HepG2 (cell line): ENCODE data around the gene CHKA. TPM values are rescaled to one million over a fixed set of nuclear protein-coding genes. Genes with fewer than 3 reads are reported as not detected.

Experiments
- FUBP1 ChIP-seq: sonication (generic); formaldehyde crosslinking; IDR thresholded peaks from 2 replicates; pipeline ENCODE4 v1.5.1; 2020; ENCODE audit warnings: missing genetic modification reagents, mild to moderate bottlenecking, borderline replicate concordance
- KMT2A ChIP-seq: sonication (generic); formaldehyde crosslinking; IDR thresholded peaks from 2 replicates; pipeline ENCODE4 v1.4.0; 2020; ENCODE audit warnings: missing genetic modification reagents
- MTERF4 ChIP-seq: sonication (generic); formaldehyde crosslinking; IDR thresholded peaks from 2 replicates; pipeline ENCODE4 v1.8.0; 2023; ENCODE audit warnings: mild to moderate bottlenecking, missing genetic modification reagents
- NBN ChIP-seq: fragments of 450-650 bp; conservative IDR thresholded peaks from 2 replicates; pipeline ENCODE4 v1.6.1; 2017
- PRPF4 ChIP-seq: fragments of 200-400 bp; formaldehyde crosslinking; IDR thresholded peaks from 2 replicates; pipeline ENCODE4 v1.6.1; 2016; ENCODE audit warnings: low read length, low read depth; ENCODE audit not compliant: poor library complexity, severe bottlenecking
- ZBTB40 ChIP-seq, 2 experiments: fragments of 450-650 bp in 1 of 2; sonication (generic) in 1 of 2; formaldehyde crosslinking in 1 of 2; IDR thresholded peaks; 2 replicates each; pipeline versions ENCODE4 v1.6.1 to v1.8.0; 2016 to 2022; ENCODE audit warnings: antibody characterized with exemption in 1 of 2, mild to moderate bottlenecking in 1 of 2, missing genetic modification reagents in 1 of 2
- ZNF646 ChIP-seq: sonication (generic); formaldehyde crosslinking; IDR thresholded peaks from 2 replicates; pipeline ENCODE4 v1.9.0; 2021; ENCODE audit warnings: mild to moderate bottlenecking, missing genetic modification reagents
- ZNF883 ChIP-seq: sonication (generic); formaldehyde crosslinking; IDR thresholded peaks from 2 replicates; pipeline ENCODE4 v1.5.1; 2020; ENCODE audit warnings: mild to moderate bottlenecking, missing genetic modification reagents; ENCODE audit errors: not compliant biosample characterization
- polyA plus RNA-seq, 8 experiments: library from polyadenylated mRNA; depleted of rRNA in 3 of 8; stranded (reverse) in 7 of 8; unstranded in 1 of 8; fragments of >200 nt; fragmentation: Illumina TruSeq in 4 of 8; extraction: Trizol in 4 of 8; gene quantifications; 2 replicates each; pipeline versions ENCODE4 v1.2.1 to v1.2.3, GENCODE V29; 2011 to 2016; ENCODE audit warnings: low read depth in 4 of 8, missing spikeins in 1 of 8, mixed read lengths in 1 of 8; ENCODE audit not compliant: insufficient read depth in 1 of 8
- total RNA-seq, 5 experiments: library from RNA; depleted of rRNA; stranded (reverse); fragments of >200 nt; fragmentation: Illumina TruSeq; extraction: Trizol; gene quantifications; 2 replicates each; pipeline ENCODE4 v1.2.3, GENCODE V29; 2016; ENCODE audit warnings: low read depth in 1 of 5

The CHKA gene
- total and polyA plus RNA-seq, 2 of the 13 experiments (the other 11 are each of a cell fraction or from before 2014, with no cell fraction given), result 71.6 to 92.7 TPM

GRCh38 chr11:68107689-68108088 is 13.5 kb downstream of the CHKA start (continued):
- TF ChIP-seq ZBTB40 (IDR thresholded peaks at IDR 0.05) (no peak), ZBTB40 (CRISPR knock-in tag; IDR thresholded peaks at IDR 0.05) (no peak), ZNF646 (CRISPR knock-in tag) (no peak), MTERF4 (CRISPR knock-in tag) (no peak), NBN (no peak), ZNF883 (no peak), FUBP1 (no peak), PRPF4 (no peak), KMT2A (CRISPR knock-in tag) (no peak)
